ENCODE measurements around the gene SLC35F5. TPM values are rescaled to one million over a fixed set of nuclear protein-coding genes. Genes with fewer than 3 reads are reported as not detected.
"Not testable (repeated sequence)": the region's sequence is repeated elsewhere in the genome, so short reads cannot be mapped to it uniquely, and the experiment has no call there.

SLC35F5 gene
- total RNA-seq, 1 experiment from 2014 or later: 66.1 TPM

- peak; percentile 37 for DNase-seq (ENCODE audit: low read depth)
These were observed 547 bp downstream of the SLC35F5 start for GRCh38 chr2:113755835-113756354.

- DNase-seq (ENCODE audit: low read depth): peak; percentile 8
These were observed 1.2 kb downstream of the SLC35F5 start for GRCh38 chr2:113755035-113755834.

GRCh38 chr2:113754160-113754559 is 2.3 kb downstream of the SLC35F5 start:
- DNase-seq (ENCODE audit: low read depth): no peak

GRCh38 chr2:113750385-113750784 is 6.1 kb downstream of the SLC35F5 start:
- DNase-seq (ENCODE audit: low read depth): no peak

- DNase-seq (ENCODE audit: low read depth): no peak
These were observed 15.4 kb downstream of the SLC35F5 start for GRCh38 chr2:113741091-113741490.

GRCh38 chr2:113739849-113740248 is 16.6 kb downstream of the SLC35F5 start:
- DNase-seq (ENCODE audit: low read depth): no peak

- no peak for DNase-seq (ENCODE audit: low read depth)
These were observed 22.3 kb downstream of the SLC35F5 start for GRCh38 chr2:113734185-113734584.

- no peak for DNase-seq (ENCODE audit: low read depth)
These were observed 32.4 kb downstream of the SLC35F5 start for GRCh38 chr2:113724010-113724409.

- DNase-seq (ENCODE audit: low read depth): no peak
These were observed 33.0 kb downstream of the SLC35F5 start for GRCh38 chr2:113723411-113723810.

- DNase-seq (ENCODE audit: low read depth): no peak
These were observed 36.3 kb downstream of the SLC35F5 start for GRCh38 chr2:113720167-113720566.

- DNase-seq (ENCODE audit: low read depth): peak; percentile 25
These were observed 40.2 kb downstream of the SLC35F5 start for GRCh38 chr2:113716291-113716690.

GRCh38 chr2:113712941-113713340 is 43.5 kb downstream of the SLC35F5 start:
- no peak for DNase-seq (ENCODE audit: low read depth)

GRCh38 chr2:113711851-113712250 is 44.6 kb downstream of the SLC35F5 start:
- peak; percentile 12 for DNase-seq (ENCODE audit: low read depth)

- no peak for DNase-seq (ENCODE audit: low read depth)
These were observed 47.4 kb downstream of the SLC35F5 start for GRCh38 chr2:113709022-113709421.

GRCh38 chr2:113707106-113707505 is 49.3 kb downstream of the SLC35F5 start:
- no peak for DNase-seq (ENCODE audit: low read depth)

GRCh38 chr2:113705982-113706523 is 50.4 kb downstream of the SLC35F5 start:
- no peak for DNase-seq (ENCODE audit: low read depth)

- DNase-seq (ENCODE audit: low read depth): not testable (repeated sequence)
These were observed 52.0 kb downstream of the SLC35F5 start for GRCh38 chr2:113704300-113704993.

- no peak for DNase-seq (ENCODE audit: low read depth)
These were observed 52.8 kb downstream of the SLC35F5 start for GRCh38 chr2:113703386-113704299.

- peak; percentile 65 for DNase-seq (ENCODE audit: low read depth)
These were observed 56.1 kb downstream of the SLC35F5 start for GRCh38 chr2:113700186-113700841.

GRCh38 chr2:113698892-113699447 is 57.5 kb downstream of the SLC35F5 start:
- no peak for DNase-seq (ENCODE audit: low read depth)

GRCh38 chr2:113698251-113698650 is 58.2 kb downstream of the SLC35F5 start:
- not testable (repeated sequence) for DNase-seq (ENCODE audit: low read depth)

Data from M059J (cell line).